H9 (cell line): Measurements from ENCODE around the gene TEKT3. TPM values are rescaled to one million over a fixed set of nuclear protein-coding genes. Genes with fewer than 3 reads are reported as not detected.
A peak's percentile ranks its signal among the peaks of the same experiment; 100 is the strongest.

Source experiments
- DNase-seq: peaks from one replicate; pipeline ENCODE4 v3.0.0-alpha.2; 2017
- H2AFZ ChIP-seq: one replicate; pipeline ENCODE4 v1.6.1; 2013; ENCODE audit warnings: mild to moderate bottlenecking, low read length, control low read depth, moderate library complexity
- H2AK5ac ChIP-seq: 2 replicates; pipeline ENCODE4 v1.6.1; 2013; ENCODE audit warnings: low read length, control low read depth, mixed read lengths; ENCODE audit not compliant: insufficient read length
- H2BK120ac ChIP-seq: one replicate; pipeline ENCODE4 v1.6.1; 2013; ENCODE audit warnings: low read depth, mild to moderate bottlenecking, low read length, control low read depth, inconsistent platforms; ENCODE audit not compliant: poor library complexity, severe bottlenecking
- H2BK12ac ChIP-seq: 2 replicates; pipeline ENCODE4 v1.6.1; 2013; ENCODE audit warnings: low read length, control low read depth, mixed read lengths, low read depth; ENCODE audit not compliant: insufficient read length
- H2BK15ac ChIP-seq: 2 replicates; pipeline ENCODE4 v1.6.1; 2013; ENCODE audit warnings: low read depth, low read length, control low read depth
- H2BK20ac ChIP-seq: one replicate; pipeline ENCODE4 v1.6.1; 2013; ENCODE audit warnings: low read depth, mild to moderate bottlenecking, low read length, control low read depth, inconsistent platforms; ENCODE audit not compliant: poor library complexity, severe bottlenecking
- H2BK5ac ChIP-seq: 2 replicates; pipeline ENCODE4 v1.6.1; 2013; ENCODE audit warnings: low read length, control low read depth, mixed read lengths; ENCODE audit not compliant: insufficient read length
- H3K14ac ChIP-seq: 2 replicates; pipeline ENCODE4 v1.6.1; 2013; ENCODE audit warnings: low read length, control low read depth; ENCODE audit not compliant: insufficient read depth
- H3K18ac ChIP-seq: 2 replicates; pipeline ENCODE4 v1.6.1; 2013; ENCODE audit warnings: low read depth, mild to moderate bottlenecking, mixed read lengths, low read length, control low read depth; ENCODE audit not compliant: insufficient read length
- H3K23ac ChIP-seq: 2 replicates; pipeline ENCODE4 v1.6.1; 2013; ENCODE audit warnings: low read length, control low read depth, mixed read lengths, low read depth; ENCODE audit not compliant: insufficient read length
- H3K23me2 ChIP-seq: 2 replicates; pipeline ENCODE4 v1.6.1; 2013; ENCODE audit warnings: low read depth, mild to moderate bottlenecking, mixed read lengths, low read length, control low read depth; ENCODE audit not compliant: insufficient read length, poor library complexity, severe bottlenecking
- H3K27ac ChIP-seq: 2 replicates; pipeline ENCODE4 v1.5.1; 2013; ENCODE audit warnings: low read length, control low read depth, mixed read lengths, low read depth; ENCODE audit not compliant: insufficient read length
- H3K27me3 ChIP-seq: 2 replicates; pipeline ENCODE4 v1.6.1; 2013; ENCODE audit warnings: low read length, control low read depth, inconsistent platforms; ENCODE audit not compliant: insufficient read depth
- H3K4ac ChIP-seq: 2 replicates; pipeline ENCODE4 v1.6.1; 2013; ENCODE audit warnings: low read depth, mild to moderate bottlenecking, control low read depth, inconsistent platforms, low read length, moderate library complexity
- H3K4me1 ChIP-seq: 2 replicates; pipeline ENCODE4 v1.6.1; 2013; ENCODE audit warnings: low read length, control low read depth, inconsistent platforms; ENCODE audit not compliant: insufficient read depth
- H3K4me2 ChIP-seq: 2 replicates; pipeline ENCODE4 v1.6.1; 2013; ENCODE audit warnings: low read length, control low read depth, mixed read lengths; ENCODE audit not compliant: insufficient read length, insufficient read depth
- H3K56ac ChIP-seq: 2 replicates; pipeline ENCODE4 v1.6.1; 2013; ENCODE audit warnings: low read depth, mild to moderate bottlenecking, mixed read lengths, low read length, control low read depth; ENCODE audit not compliant: insufficient read length
- H3K79me1 ChIP-seq: 2 replicates; pipeline ENCODE4 v1.6.1; 2013; ENCODE audit warnings: low read depth, mild to moderate bottlenecking, moderate library complexity, low read length, control low read depth, inconsistent platforms; ENCODE audit not compliant: insufficient read depth, poor library complexity, severe bottlenecking
- H3K79me2 ChIP-seq: 2 replicates; pipeline ENCODE4 v1.6.1; 2013; ENCODE audit warnings: low read length, control low read depth, inconsistent platforms; ENCODE audit not compliant: insufficient read depth
- H3K9ac ChIP-seq: 2 replicates; pipeline ENCODE4 v1.6.1; 2013; ENCODE audit warnings: low read length, control low read depth, mixed read lengths; ENCODE audit not compliant: insufficient read length; ENCODE audit errors: extremely low read depth
- H3K9me3 ChIP-seq: one replicate; pipeline ENCODE4 v1.6.1; 2013; ENCODE audit warnings: low read depth, low read length, inconsistent platforms; ENCODE audit not compliant: control insufficient read depth
- H3T11ph ChIP-seq: one replicate; pipeline ENCODE4 v1.6.1; 2013; ENCODE audit warnings: mild to moderate bottlenecking, low read length, control low read depth, inconsistent platforms
- H4K20me1 ChIP-seq: one replicate; pipeline ENCODE4 v1.6.1; 2013; ENCODE audit not compliant: control insufficient read depth, insufficient read length, insufficient read depth
- H4K5ac ChIP-seq: 2 replicates; pipeline ENCODE4 v1.6.1; 2013; ENCODE audit warnings: low read depth, mild to moderate bottlenecking, mixed read lengths, low read length, control low read depth; ENCODE audit not compliant: insufficient read length
- H4K8ac ChIP-seq: replicated peaks from 2 replicates; pipeline ENCODE4 v1.6.1; 2013; ENCODE audit warnings: low read length, control low read depth, mixed read lengths, low read depth; ENCODE audit not compliant: insufficient read length
- H4K91ac ChIP-seq: 2 replicates; pipeline ENCODE4 v1.6.1; 2013; ENCODE audit warnings: low read depth, mild to moderate bottlenecking, moderate library complexity, mixed read lengths, low read length, control low read depth; ENCODE audit not compliant: insufficient read length
- H3K27ac Mint-ChIP-seq, 3 experiments: 2 replicates in 2 of 3; 3 replicates in 1 of 3; pipeline ENCODE4 v1.8.0; 2020 to 2021; ENCODE audit warnings: mixed read lengths in 3 of 3, mild to moderate bottlenecking in 1 of 3, moderate library complexity in 1 of 3
- H3K27me3 Mint-ChIP-seq: 2 replicates; pipeline ENCODE4 v1.8.0; 2021; ENCODE audit warnings: low read depth, mild to moderate bottlenecking, moderate library complexity, mixed read lengths
- H3K36me3 Mint-ChIP-seq, 3 experiments: 2 replicates in 2 of 3; 3 replicates in 1 of 3; pipeline ENCODE4 v1.8.0; 2020 to 2021; ENCODE audit warnings: low read depth in 3 of 3, mixed read lengths in 3 of 3; ENCODE audit not compliant: insufficient read depth in 1 of 3
- H3K4me1 Mint-ChIP-seq, 2 experiments: 2 replicates each; pipeline ENCODE4 v1.8.0; 2020; ENCODE audit warnings: mixed read lengths in 2 of 2
- H3K4me3 Mint-ChIP-seq, 2 experiments: 2 replicates in 1 of 2; 3 replicates in 1 of 2; pipeline ENCODE4 v1.8.0; 2020 to 2021; ENCODE audit warnings: mild to moderate bottlenecking in 2 of 2, mixed read lengths in 2 of 2, moderate library complexity in 1 of 2
- H3K9me3 Mint-ChIP-seq, 2 experiments: 2 replicates in 1 of 2; 3 replicates in 1 of 2; pipeline ENCODE4 v1.8.0; 2020; ENCODE audit warnings: mild to moderate bottlenecking in 2 of 2, mixed read lengths in 2 of 2, moderate library complexity in 1 of 2
- WGBS: extraction: QIAGEN DNeasy Blood & Tissue Kit; methylation state at CpG from one replicate; pipeline ENCODE4 v1.1.7; 2013; ENCODE audit warnings: missing lambda C conversion rate, low lambda C conversion rate, mixed read lengths; ENCODE audit not compliant: insufficient read length; ENCODE audit errors: extremely low coverage; 5-methylcytosine and 5-hydroxymethylcytosine counted together
- total RNA-seq: library from RNA; stranded (reverse); gene quantifications from 2 replicates; pipeline ENCODE4 v1.2.1, GENCODE V29; 2021
- TF ChIP-seq, protein P1 (sequence below): fragments of 200-600 bp; sonication (generic); conservative IDR thresholded peaks from 3 replicates; pipeline ENCODE4 v1.8.0; 2021; ENCODE audit warnings: antibody characterized with exemption, mild to moderate bottlenecking

TEKT3 gene
- total RNA-seq, 1 experiment from 2014 or later, result 0.42 TPM

DNA sequence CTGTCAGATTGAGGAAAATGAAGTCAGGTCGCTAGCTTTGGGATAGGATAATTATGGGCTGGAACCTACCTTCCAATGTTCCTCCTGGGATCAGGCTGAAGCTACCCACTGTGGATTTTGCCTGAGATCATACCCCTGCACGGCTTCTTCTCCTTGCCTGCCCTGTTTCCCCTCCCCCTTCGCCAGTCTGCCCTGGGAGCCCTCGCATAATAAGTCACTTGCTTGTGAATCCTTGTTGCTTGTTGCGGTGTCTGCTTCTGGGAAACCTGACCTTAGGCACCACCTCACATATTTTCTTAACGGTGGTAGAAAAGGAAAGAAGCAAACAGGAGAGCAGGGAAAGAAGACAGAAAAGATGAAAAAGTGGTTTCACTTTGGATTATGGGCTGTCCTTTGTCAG is 63.0 kb downstream of the TEKT3 start:
- Histone ChIP-seq H2BK20ac (no peak overlapping the region), H3K4ac (no peak overlapping the region), H3K18ac (no peak overlapping the region), H3K79me1 (no peaks in the 10 kb centered on the region), H2BK12ac (no peak overlapping the region), H3K4me1 (no peaks in the 10 kb centered on the region; the same call in none of the 2 replicates), H2BK120ac (no peak overlapping the region), H3K23me2 (no peaks in the 10 kb centered on the region), H2AFZ (no peak overlapping the region), H3K79me2 (no peaks in the 10 kb centered on the region), H3K4me2 (peak overlapping the region; percentile 41), H4K5ac (no peak overlapping the region), H3K56ac (no peak overlapping the region), H4K20me1 (no peaks in the 10 kb centered on the region), H3K9me3 (no peaks in the 10 kb centered on the region), H3K27ac (no peak overlapping the region), H3K14ac (no peak overlapping the region; the same call in 1 of the 2 replicates), H2BK5ac (no peak overlapping the region), H2AK5ac (no peak overlapping the region), H3K9ac (no peak overlapping the region), H3K23ac (no peak overlapping the region), H2BK15ac (no peak overlapping the region), H3K27me3 (no peaks in the 10 kb centered on the region), H4K91ac (no peak overlapping the region), H3T11ph (no peak overlapping the region), H4K8ac (no peak overlapping the region)
- Mint-ChIP-seq H3K4me3 (0 out of 5 replicates have a peak overlapping the region, but pooled peaks of 1 of the 2 experiments have one; percentile 22), H3K36me3 (no peaks in the 10 kb centered on the region; a peak in 2 of 7 replicates), H3K9me3 (peaks cover 11 to 14% of the 10 kb centered on the region in 2 experiments), H3K27me3 (peaks cover 15% of the 10 kb centered on the region), H3K4me1 (peaks cover 7 to 9% of the 10 kb centered on the region in 2 experiments), H3K27ac (0 out of 7 replicates have a peak overlapping the region, but pooled peaks of 1 of the 3 experiments have one; percentile 34)
- no peak for DNase-seq
- TF ChIP-seq, protein P1, sequence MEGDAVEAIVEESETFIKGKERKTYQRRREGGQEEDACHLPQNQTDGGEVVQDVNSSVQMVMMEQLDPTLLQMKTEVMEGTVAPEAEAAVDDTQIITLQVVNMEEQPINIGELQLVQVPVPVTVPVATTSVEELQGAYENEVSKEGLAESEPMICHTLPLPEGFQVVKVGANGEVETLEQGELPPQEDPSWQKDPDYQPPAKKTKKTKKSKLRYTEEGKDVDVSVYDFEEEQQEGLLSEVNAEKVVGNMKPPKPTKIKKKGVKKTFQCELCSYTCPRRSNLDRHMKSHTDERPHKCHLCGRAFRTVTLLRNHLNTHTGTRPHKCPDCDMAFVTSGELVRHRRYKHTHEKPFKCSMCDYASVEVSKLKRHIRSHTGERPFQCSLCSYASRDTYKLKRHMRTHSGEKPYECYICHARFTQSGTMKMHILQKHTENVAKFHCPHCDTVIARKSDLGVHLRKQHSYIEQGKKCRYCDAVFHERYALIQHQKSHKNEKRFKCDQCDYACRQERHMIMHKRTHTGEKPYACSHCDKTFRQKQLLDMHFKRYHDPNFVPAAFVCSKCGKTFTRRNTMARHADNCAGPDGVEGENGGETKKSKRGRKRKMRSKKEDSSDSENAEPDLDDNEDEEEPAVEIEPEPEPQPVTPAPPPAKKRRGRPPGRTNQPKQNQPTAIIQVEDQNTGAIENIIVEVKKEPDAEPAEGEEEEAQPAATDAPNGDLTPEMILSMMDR, result no peak
- no CpG with 5 or more reads among the region's 6 CpGs for WGBS
